ENCODE data around the gene HEG1. TPM values are rescaled to one million over a fixed set of nuclear protein-coding genes. Genes with fewer than 3 reads are reported as not detected.

Gene HEG1
- total RNA-seq, 2 experiments from 2014 or later = 6.0 to 7.9 TPM

- ChIA-PET POLR2A (no interaction called here), CTCF (no interaction called here)
- intact Hi-C loops (cut with micrococcal nuclease) = no loop called here
- no peak overlapping the region for H3K27ac Mint-ChIP-seq
- H3K4me1 Mint-ChIP-seq (ENCODE audit: low read depth) = no peaks in the 10 kb centered on the region
- H3K4me3 Mint-ChIP-seq = no peak overlapping the region
- no peak for DNase-seq
- no peaks in the 10 kb centered on the region for H3K36me3 Mint-ChIP-seq
- H3K9me3 Mint-ChIP-seq = no peaks in the 10 kb centered on the region
- no peaks in the 10 kb centered on the region for H3K27me3 Mint-ChIP-seq
Observed at GRCh38 chr3:124950026-124950425, 105.8 kb downstream of the HEG1 start.

- CTCF ChIA-PET = no interaction called here
- Mint-ChIP-seq H3K36me3 (no peaks in the 10 kb centered on the region), H3K4me3 (no peak overlapping the region), H3K9me3 (no peaks in the 10 kb centered on the region), H3K4me1 (ENCODE audit: low read depth) (no peaks in the 10 kb centered on the region), H3K27ac (no peak overlapping the region), H3K27me3 (no peaks in the 10 kb centered on the region)
- intact Hi-C loops (cut with micrococcal nuclease) = no loop called here
- POLR2A ChIA-PET = no interaction called here
- no peak for DNase-seq
Observed at GRCh38 chr3:124942613-124943012, 113.2 kb downstream of the HEG1 start.

- H3K4me1 Mint-ChIP-seq (ENCODE audit: low read depth) = no peaks in the 10 kb centered on the region
- ChIA-PET POLR2A (no interaction called here), CTCF (no interaction called here)
- no peaks in the 10 kb centered on the region for H3K36me3 Mint-ChIP-seq
- no peak overlapping the region for H3K27ac Mint-ChIP-seq
- peaks cover 3% of the 10 kb centered on the region for H3K27me3 Mint-ChIP-seq
- no peak for DNase-seq
- intact Hi-C loops (cut with micrococcal nuclease) = no loop called here
- no peaks in the 10 kb centered on the region for H3K9me3 Mint-ChIP-seq
- H3K4me3 Mint-ChIP-seq = no peak overlapping the region
Observed at GRCh38 chr3:124941771-124942170, 114.0 kb downstream of the HEG1 start.

DNA sequence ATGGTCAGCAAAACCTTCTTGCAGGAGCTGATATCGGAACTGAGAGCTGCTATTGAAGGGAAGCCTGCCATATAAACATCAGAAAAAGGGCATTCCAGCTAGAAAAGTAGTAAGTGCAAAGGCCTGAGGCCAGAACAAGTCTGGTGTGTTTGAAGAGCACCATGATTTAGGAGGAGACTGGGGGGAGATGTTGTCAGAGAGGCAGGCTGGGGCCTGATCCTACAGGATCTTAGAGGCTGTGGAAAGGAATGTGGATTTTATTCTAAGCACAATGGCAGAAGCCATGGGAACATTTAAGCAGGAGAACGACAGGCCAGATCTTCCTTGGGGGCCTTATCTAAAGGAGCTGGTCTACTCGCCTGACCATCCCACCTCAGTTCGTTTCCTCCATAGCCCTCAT, 116.1 kb downstream of the HEG1 start:
- H3K27ac Mint-ChIP-seq = no peak overlapping the region
- POLR2A ChIA-PET = no interaction called here
- DNase-seq = no peak
- intact Hi-C loops (cut with micrococcal nuclease) = no loop called here
- H3K9me3 Mint-ChIP-seq = no peaks in the 10 kb centered on the region
- peaks cover 7% of the 10 kb centered on the region for H3K27me3 Mint-ChIP-seq
- no peak overlapping the region for H3K4me3 Mint-ChIP-seq
- no peaks in the 10 kb centered on the region for H3K36me3 Mint-ChIP-seq
- H3K4me1 Mint-ChIP-seq (ENCODE audit: low read depth) = no peaks in the 10 kb centered on the region
- CTCF ChIA-PET = interaction anchor here (1.2 to 2.4 kb wide), 2 partner anchors 11 to 15 kb away, joined by 3 to 12 read pairs; no protein-coding TSS in a partner anchor

- CTCF ChIA-PET = interaction anchor here (1.2 to 2.4 kb wide), 2 partner anchors 11 to 14 kb away, joined by 3 to 12 read pairs; no protein-coding TSS in a partner anchor
- H3K4me1 Mint-ChIP-seq (ENCODE audit: low read depth) = no peaks in the 10 kb centered on the region
- H3K36me3 Mint-ChIP-seq = no peaks in the 10 kb centered on the region
- H3K27ac Mint-ChIP-seq = no peak overlapping the region
- POLR2A ChIA-PET = no interaction called here
- H3K9me3 Mint-ChIP-seq = no peaks in the 10 kb centered on the region
- H3K27me3 Mint-ChIP-seq = peaks cover 7% of the 10 kb centered on the region
- no peak for DNase-seq
- intact Hi-C loops (cut with micrococcal nuclease) = no loop called here
- H3K4me3 Mint-ChIP-seq = no peak overlapping the region
Observed at GRCh38 chr3:124938896-124939295, 116.9 kb downstream of the HEG1 start.

DNA sequence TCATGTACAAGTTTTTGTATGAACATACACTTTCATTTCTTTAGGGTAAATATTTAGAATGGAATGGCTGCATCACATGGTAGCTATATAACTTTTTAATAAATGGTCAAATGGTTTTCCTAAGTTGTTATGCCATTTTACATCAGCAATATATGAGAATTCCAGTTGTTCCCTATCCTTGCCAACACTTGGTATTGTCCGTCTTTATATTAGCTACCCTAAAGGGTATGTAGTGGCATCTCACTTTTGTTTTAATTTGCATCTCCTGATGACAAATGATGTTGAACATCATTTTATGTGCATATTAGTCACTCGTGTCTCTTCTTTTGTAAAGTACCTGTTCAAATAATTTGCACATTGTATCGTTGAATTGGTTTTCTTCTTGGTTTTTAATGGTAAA, 118.7 kb downstream of the HEG1 start:
- H3K9me3 Mint-ChIP-seq = no peaks in the 10 kb centered on the region
- no peaks in the 10 kb centered on the region for H3K4me1 Mint-ChIP-seq (ENCODE audit: low read depth)
- ChIA-PET CTCF (interaction anchor here (0.6 to 1.0 kb wide), 4 partner anchors 14 to 501 kb away, joined by 4 to 5 read pairs (median 4); no protein-coding TSS in a partner anchor), POLR2A (no interaction called here)
- DNase-seq = no peak
- intact Hi-C loops (cut with micrococcal nuclease) = no loop called here
- peaks cover 7% of the 10 kb centered on the region for H3K27me3 Mint-ChIP-seq
- no peak overlapping the region for H3K4me3 Mint-ChIP-seq
- H3K27ac Mint-ChIP-seq = no peak overlapping the region
- H3K36me3 Mint-ChIP-seq = no peaks in the 10 kb centered on the region

GRCh38 chr3:124935794-124936542, 119.8 kb downstream of the HEG1 start:
- no peak overlapping the region for H3K4me3 Mint-ChIP-seq
- no peaks in the 10 kb centered on the region for H3K36me3 Mint-ChIP-seq
- no peak overlapping the region for H3K27ac Mint-ChIP-seq
- no peaks in the 10 kb centered on the region for H3K4me1 Mint-ChIP-seq (ENCODE audit: low read depth)
- ChIA-PET POLR2A (no interaction called here), CTCF (no interaction called here)
- H3K27me3 Mint-ChIP-seq = peaks cover 7% of the 10 kb centered on the region
- DNase-seq = no peak
- no peaks in the 10 kb centered on the region for H3K9me3 Mint-ChIP-seq
- intact Hi-C loops (cut with micrococcal nuclease) = no loop called here

DNA sequence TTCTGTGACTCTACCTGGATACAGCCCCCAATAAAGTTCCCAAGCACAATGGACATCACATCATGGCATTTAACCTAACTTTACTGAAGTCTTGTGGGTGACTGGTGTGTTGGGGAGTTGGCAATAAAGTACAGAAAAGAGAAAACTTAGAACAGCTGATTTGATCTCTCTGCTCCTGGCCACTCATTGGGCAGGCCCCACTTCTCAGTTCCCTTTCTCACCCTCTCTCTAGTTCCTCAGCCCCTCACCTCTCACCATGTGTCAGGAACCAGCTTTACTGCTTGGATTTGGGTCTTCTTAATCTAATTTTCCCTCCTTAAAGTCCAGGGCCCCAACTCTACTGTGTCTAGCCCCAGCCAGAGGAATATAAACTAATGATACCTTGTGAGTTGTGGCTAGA, 120.5 kb downstream of the HEG1 start:
- intact Hi-C loops (cut with micrococcal nuclease) = no loop called here
- H3K4me1 Mint-ChIP-seq (ENCODE audit: low read depth) = no peaks in the 10 kb centered on the region
- CTCF ChIA-PET = interaction anchor here (1.1 to 1.2 kb wide), 2 partner anchors 34 to 174 kb away, joined by 3 to 4 read pairs; no protein-coding TSS in a partner anchor
- peaks cover 7% of the 10 kb centered on the region for H3K27me3 Mint-ChIP-seq
- H3K4me3 Mint-ChIP-seq = no peak overlapping the region
- H3K27ac Mint-ChIP-seq = no peak overlapping the region
- DNase-seq = no peak
- H3K36me3 Mint-ChIP-seq = no peaks in the 10 kb centered on the region
- POLR2A ChIA-PET = no interaction called here
- no peaks in the 10 kb centered on the region for H3K9me3 Mint-ChIP-seq

GRCh38 chr3:124934577-124934976, 121.2 kb downstream of the HEG1 start, which contains the start of gene MUC13:
Gene MUC13, minus strand, starts transcription at chr3:124934751. Its CDS starts 39 bp downstream, at chr3:124934712.
- Mint-ChIP-seq H3K27ac (no peak within 1 kb of the TSS), H3K4me1 (ENCODE audit: low read depth) (no peaks in the 10 kb centered on the region), H3K4me3 (no peak within 1 kb of the TSS), H3K36me3 (no peaks in the 10 kb centered on the region), H3K27me3 (peaks cover 8% of the 10 kb centered on the region), H3K9me3 (no peaks in the 10 kb centered on the region)
- ChIA-PET CTCF (interaction anchor here (1.1 to 1.2 kb wide), 2 partner anchors 33 to 174 kb away, joined by 3 to 4 read pairs; no protein-coding TSS in a partner anchor), POLR2A (no interaction called here)
- intact Hi-C loops (cut with micrococcal nuclease) = no loop called here
- no peak for DNase-seq

- ChIA-PET POLR2A (no interaction called here), CTCF (interaction anchor here (0.5 to 2.1 kb wide), 12 partner anchors 10 to 1128 kb away, joined by 3 to 12 read pairs (median 4); no protein-coding TSS in a partner anchor)
- Mint-ChIP-seq H3K36me3 (no peaks in the 10 kb centered on the region), H3K9me3 (no peaks in the 10 kb centered on the region), H3K4me3 (no peak overlapping the region), H3K27me3 (peaks cover 3% of the 10 kb centered on the region), H3K27ac (no peak overlapping the region), H3K4me1 (ENCODE audit: low read depth) (no peaks in the 10 kb centered on the region)
- DNase-seq = peak; percentile 70
- intact Hi-C loops (cut with micrococcal nuclease) = loop anchor here (1.0 to 5.0 kb wide), 4 partner anchors 214 to 659 kb away; no protein-coding TSS in a partner anchor
Observed at GRCh38 chr3:124928333-124929202, 127.2 kb downstream of the HEG1 start.

DNA sequence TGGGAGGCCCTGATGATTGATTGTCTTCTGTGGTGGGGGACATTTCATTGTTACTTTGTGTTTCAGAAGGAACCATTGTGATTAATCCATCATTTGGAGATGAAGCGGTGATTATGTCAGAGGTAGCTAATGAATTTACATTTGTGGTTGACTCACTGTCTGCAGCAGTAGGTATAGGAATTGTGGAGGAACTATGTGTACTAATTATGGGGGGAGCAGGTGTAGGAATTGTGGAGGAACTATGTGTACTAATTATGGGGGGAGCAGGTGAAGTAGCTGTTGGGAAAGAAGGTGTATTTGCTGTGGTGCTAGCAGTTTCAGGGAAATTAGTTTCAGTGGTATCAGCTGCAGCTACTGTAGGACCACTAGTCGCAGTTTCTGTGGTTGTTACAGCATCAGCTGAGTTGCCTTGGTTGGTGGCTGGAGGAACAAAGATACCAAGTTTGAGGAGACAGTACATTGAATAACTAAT, 128.2 kb downstream of the HEG1 start:
- no peaks in the 10 kb centered on the region for H3K36me3 Mint-ChIP-seq
- ChIA-PET CTCF (interaction anchor here (0.5 to 2.1 kb wide), 7 partner anchors 9 to 1127 kb away, joined by 3 to 12 read pairs (median 4); no protein-coding TSS in a partner anchor), POLR2A (no interaction called here)
- H3K27ac Mint-ChIP-seq = no peak overlapping the region
- no peak overlapping the region for H3K4me3 Mint-ChIP-seq
- H3K9me3 Mint-ChIP-seq = no peaks in the 10 kb centered on the region
- H3K27me3 Mint-ChIP-seq = peaks cover 3% of the 10 kb centered on the region
- intact Hi-C loops (cut with micrococcal nuclease) = loop anchor here (1.0 to 5.0 kb wide), 4 partner anchors 215 to 660 kb away; no protein-coding TSS in a partner anchor
- DNase-seq = no peak
- no peaks in the 10 kb centered on the region for H3K4me1 Mint-ChIP-seq (ENCODE audit: low read depth)

Measured in activated CD4-positive, alpha-beta memory T cell treated with anti-CD3 and anti-CD28 coated beads for 36 hours (primary cell).